ENCODE results near the gene BEX2. TPM values are rescaled to one million over a fixed set of nuclear protein-coding genes. Genes with fewer than 3 reads are reported as not detected.
"Not testable (repeated sequence)": the region's sequence is repeated elsewhere in the genome, so short reads cannot be mapped to it uniquely, and the experiment has no call there.

Gene BEX2
- total RNA-seq, 1 experiment from 2014 or later: not detected

GRCh38 chrX:103309860-103310554 lies 783 bp downstream of the BEX2 start:
- DNase-seq (ENCODE audit: low read depth in 1 of 2, low spot score in 2 of 2): no peak
- Histone ChIP-seq H3K4me3 (no peak overlapping the region), H3K27ac (no peak overlapping the region)

GRCh38 chrX:103305666-103306065 lies 5.1 kb downstream of the BEX2 start:
- H3K4me3 ChIP-seq; H3K9me3 ChIP-seq (replicated peaks); H3K36me3 ChIP-seq; DNase-seq (ENCODE audit: low read depth in 1 of 2, low spot score in 2 of 2); H3K27me3 ChIP-seq (replicated peaks); H3K4me1 ChIP-seq (replicated peaks); H3K27ac ChIP-seq: not testable (repeated sequence)

More at GRCh38 chrX:103309860-103310554, 783 bp downstream of the BEX2 start:
- H3K9me3 ChIP-seq (replicated peaks): no peaks in the 10 kb centered on the region
- H3K27me3 ChIP-seq (replicated peaks): peaks cover 4% of the 10 kb centered on the region; the same call in 1 of the 2 replicates
- no peaks in the 10 kb centered on the region for H3K4me1 ChIP-seq (replicated peaks)
- no peaks in the 10 kb centered on the region for H3K36me3 ChIP-seq

- Histone ChIP-seq H3K4me1 (replicated peaks) (no peaks in the 10 kb centered on the region), H3K9me3 (replicated peaks) (no peaks in the 10 kb centered on the region), H3K4me3 (no peak overlapping the region), H3K27me3 (replicated peaks) (no peaks in the 10 kb centered on the region), H3K36me3 (no peaks in the 10 kb centered on the region), H3K27ac (no peak overlapping the region)
- no peak for DNase-seq (ENCODE audit: low read depth in 1 of 2, low spot score in 2 of 2)
Observed at GRCh38 chrX:103304705-103305104, 6.1 kb downstream of the BEX2 start.

- Histone ChIP-seq H3K36me3 (no peaks in the 10 kb centered on the region), H3K4me1 (replicated peaks) (no peaks in the 10 kb centered on the region), H3K27ac (no peak overlapping the region), H3K9me3 (replicated peaks) (no peaks in the 10 kb centered on the region), H3K4me3 (no peak overlapping the region), H3K27me3 (replicated peaks) (no peaks in the 10 kb centered on the region)
- DNase-seq (ENCODE audit: low read depth in 1 of 2, low spot score in 2 of 2): no peak
Observed at GRCh38 chrX:103293118-103293517, 17.7 kb downstream of the BEX2 start.

- Histone ChIP-seq H3K27ac (no peak overlapping the region), H3K4me1 (replicated peaks) (no peaks in the 10 kb centered on the region), H3K27me3 (replicated peaks) (no peaks in the 10 kb centered on the region), H3K4me3 (no peak overlapping the region), H3K36me3 (no peaks in the 10 kb centered on the region), H3K9me3 (replicated peaks) (no peaks in the 10 kb centered on the region)
- no peak for DNase-seq (ENCODE audit: low read depth in 1 of 2, low spot score in 2 of 2)
Observed at GRCh38 chrX:103279624-103280023, 31.2 kb downstream of the BEX2 start.

GRCh38 chrX:103276581-103277002 lies 34.2 kb downstream of the BEX2 start, which contains the start of gene TCEAL5:
Gene TCEAL5 (minus strand): TSS chrX:103276750. CDS start chrX:103274563, 2,187 bp downstream.
- Histone ChIP-seq H3K27me3 (replicated peaks) (no peaks in the 10 kb centered on the region), H3K4me3 (no peak within 1 kb of the TSS), H3K9me3 (replicated peaks) (no peaks in the 10 kb centered on the region), H3K36me3 (no peaks in the 10 kb centered on the region), H3K27ac (no peak within 1 kb of the TSS), H3K4me1 (replicated peaks) (no peaks in the 10 kb centered on the region)
- DNase-seq (ENCODE audit: low read depth in 1 of 2, low spot score in 2 of 2): no peak

- Histone ChIP-seq H3K9me3 (replicated peaks) (no peaks in the 10 kb centered on the region), H3K4me3 (no peak overlapping the region), H3K4me1 (replicated peaks) (no peaks in the 10 kb centered on the region), H3K36me3 (no peaks in the 10 kb centered on the region), H3K27me3 (replicated peaks) (0 out of 2 replicates have a peak, but pooled peaks cover under 1% of the 10 kb centered on the region), H3K27ac (no peak overlapping the region)
- DNase-seq (ENCODE audit: low read depth in 1 of 2, low spot score in 2 of 2): no peak
Observed at GRCh38 chrX:103275947-103276567, 34.7 kb downstream of the BEX2 start.

- Histone ChIP-seq H3K27ac (no peak overlapping the region), H3K36me3 (no peaks in the 10 kb centered on the region), H3K27me3 (replicated peaks) (peaks cover 3% of the 10 kb centered on the region; the same call in 1 of the 2 replicates), H3K4me3 (no peak overlapping the region), H3K4me1 (replicated peaks) (no peaks in the 10 kb centered on the region), H3K9me3 (replicated peaks) (no peaks in the 10 kb centered on the region)
- DNase-seq (ENCODE audit: low read depth in 1 of 2, low spot score in 2 of 2): no peak
Observed at GRCh38 chrX:103274284-103274683, 36.5 kb downstream of the BEX2 start.

Other genes starting within 250 kb of the BEX2 start
- gene BEX1, start 246.8 kb downstream of the BEX2 start, total RNA-seq (2014; rRNA removed; shearing (Covaris generic)): not detected in 2 replicates
- gene NXF3, start 217.8 kb downstream of the BEX2 start, total RNA-seq (2014; rRNA removed; shearing (Covaris generic)): not detected in 2 replicates
- gene BEX4, start 95.9 kb downstream of the BEX2 start, total RNA-seq (2014; rRNA removed; shearing (Covaris generic)): 0.74 and 1.7 TPM in 2 replicates
- gene TCEAL8, start 55.8 kb downstream of the BEX2 start, total RNA-seq (2014; rRNA removed; shearing (Covaris generic)): 76.1 and 96.0 TPM in 2 replicates
- gene TCEAL5, start 34.2 kb downstream of the BEX2 start, total RNA-seq (2014; rRNA removed; shearing (Covaris generic)): not detected in 2 replicates
- not detected in 2 replicates for gene TCEAL7, start 19.2 kb upstream of the BEX2 start, total RNA-seq (2014; rRNA removed; shearing (Covaris generic))
- gene TCEAL9, start 45.5 kb upstream of the BEX2 start, total RNA-seq (2014; rRNA removed; shearing (Covaris generic)): 171 and 277 TPM in 2 replicates
- 303 and 319 TPM in 2 replicates for gene BEX3, start 65.5 kb upstream of the BEX2 start, total RNA-seq (2014; rRNA removed; shearing (Covaris generic))
- 0.11 and 0.19 TPM in 2 replicates for gene RAB40A, start 208.5 kb upstream of the BEX2 start, total RNA-seq (2014; rRNA removed; shearing (Covaris generic))